ENCODE data around the gene PLSCR2. TPM values are rescaled to one million over a fixed set of nuclear protein-coding genes. Genes with fewer than 3 reads are reported as not detected.
"Not testable (repeated sequence)": the region's sequence is repeated elsewhere in the genome, so short reads cannot be mapped to it uniquely, and the experiment has no call there.

Gene PLSCR2
- total RNA-seq, 1 donor from 2014 or later = not detected

- no peak for DNase-seq (ENCODE audit: low spot score)
These were observed 21.9 kb upstream of the PLSCR2 start for GRCh38 chr3:146491303-146491702.

- DNase-seq (ENCODE audit: low spot score) = no peak
These were observed 15.9 kb upstream of the PLSCR2 start for GRCh38 chr3:146485297-146485696.

- no peak for DNase-seq (ENCODE audit: low spot score)
These were observed 6.9 kb upstream of the PLSCR2 start for GRCh38 chr3:146476094-146476740.

- not testable (repeated sequence) for DNase-seq (ENCODE audit: low spot score)
These were observed 5.6 kb upstream of the PLSCR2 start for GRCh38 chr3:146474976-146475375.

DNA sequence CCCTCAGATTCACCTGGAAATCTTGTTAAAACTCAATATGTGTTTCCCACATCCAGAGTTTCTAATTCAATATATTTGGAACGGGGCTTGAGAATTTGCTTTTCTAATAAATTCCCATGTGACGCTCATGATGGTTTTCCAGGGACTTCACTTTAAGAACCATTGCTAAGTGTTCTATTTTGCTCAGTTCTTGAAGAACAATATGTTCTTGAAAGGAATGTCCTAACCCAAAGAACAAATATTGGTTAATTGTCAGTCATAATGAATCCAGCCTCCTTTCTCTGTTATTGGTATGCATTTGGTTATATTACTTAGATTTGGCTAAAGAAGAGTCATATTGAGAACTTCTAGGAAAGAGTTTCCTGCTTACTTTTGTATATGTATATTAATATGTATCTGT, 4.4 kb upstream of the PLSCR2 start:
- no peak for DNase-seq (ENCODE audit: low spot score)

DNA sequence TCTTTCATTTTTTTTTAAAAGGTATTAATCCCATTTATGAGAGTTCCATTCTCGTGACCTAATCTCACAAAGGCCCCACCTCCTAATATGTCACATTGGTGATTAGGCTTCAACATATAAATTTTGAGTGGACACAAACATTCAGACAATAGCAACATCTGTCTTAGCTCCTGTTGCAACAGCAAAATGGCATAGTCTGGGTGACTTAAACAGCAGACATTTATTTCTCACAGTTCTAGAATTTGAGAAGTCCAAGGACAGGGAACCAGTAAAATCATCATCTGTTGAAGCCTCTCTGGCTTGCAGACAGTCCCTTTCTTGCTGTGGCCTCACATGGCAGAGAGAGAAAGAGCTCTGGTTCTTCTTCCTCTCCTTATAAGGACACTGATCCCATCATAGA, 3.2 kb upstream of the PLSCR2 start:
- DNase-seq (ENCODE audit: low spot score) = no peak

- DNase-seq (ENCODE audit: low spot score) = no peak
These were observed 1.7 kb upstream of the PLSCR2 start for GRCh38 chr3:146471012-146471411.

DNA sequence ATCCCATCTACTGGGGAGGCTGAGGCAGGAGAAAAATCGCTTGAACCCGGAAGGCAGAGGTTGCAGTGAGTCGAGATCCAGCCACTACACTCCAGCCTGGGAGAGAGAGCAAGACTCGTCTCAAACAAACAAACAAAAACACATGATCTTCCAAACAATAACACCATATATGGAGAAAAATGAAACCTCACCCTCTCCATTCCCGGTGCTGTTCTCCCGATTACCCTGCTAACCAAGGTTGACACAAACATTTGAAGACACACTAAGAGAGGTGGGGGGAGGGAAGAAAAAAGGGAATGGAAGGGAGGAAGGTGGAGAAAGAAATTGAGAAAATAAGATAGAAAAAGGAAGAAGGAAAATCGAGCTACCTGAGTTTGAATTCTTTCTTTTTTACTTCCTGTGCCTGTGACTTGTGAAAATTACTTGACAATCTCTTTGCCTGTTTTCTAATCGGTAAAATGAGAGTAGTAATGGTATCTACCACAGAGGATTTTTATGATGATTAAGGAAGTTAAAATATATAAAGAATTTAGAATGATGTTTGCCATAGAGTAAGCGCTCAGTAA, 1.1 kb upstream of the PLSCR2 start:
- no peak for DNase-seq (ENCODE audit: low spot score)

- no peak for DNase-seq (ENCODE audit: low spot score)
These were observed 651 bp downstream of the PLSCR2 start for GRCh38 chr3:146468671-146469149.

GRCh38 chr3:146468234-146468633, 1.1 kb downstream of the PLSCR2 start:
- no peak for DNase-seq (ENCODE audit: low spot score)

DNA sequence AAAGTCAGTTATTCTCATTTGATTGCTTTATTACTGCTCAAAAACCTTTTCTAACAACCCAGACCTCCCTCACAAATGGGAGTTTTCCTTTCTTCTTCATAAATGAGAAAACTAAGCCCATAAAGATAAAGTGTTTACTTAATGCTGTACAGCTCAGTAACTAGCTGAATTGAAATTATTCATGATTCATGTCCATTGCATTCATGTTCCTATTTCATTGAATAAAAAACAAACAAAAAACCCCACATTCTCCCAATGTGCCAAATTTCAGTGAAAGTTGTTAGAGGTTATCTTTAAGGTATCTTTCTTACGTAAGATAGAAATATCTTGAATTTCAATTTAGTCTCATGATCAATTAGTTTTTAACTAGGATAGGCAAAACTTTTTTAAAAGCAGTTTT, 2.8 kb downstream of the PLSCR2 start:
- no peak for DNase-seq (ENCODE audit: low spot score)

GRCh38 chr3:146465693-146466465, 3.5 kb downstream of the PLSCR2 start:
- no peak for DNase-seq (ENCODE audit: low spot score)

DNA sequence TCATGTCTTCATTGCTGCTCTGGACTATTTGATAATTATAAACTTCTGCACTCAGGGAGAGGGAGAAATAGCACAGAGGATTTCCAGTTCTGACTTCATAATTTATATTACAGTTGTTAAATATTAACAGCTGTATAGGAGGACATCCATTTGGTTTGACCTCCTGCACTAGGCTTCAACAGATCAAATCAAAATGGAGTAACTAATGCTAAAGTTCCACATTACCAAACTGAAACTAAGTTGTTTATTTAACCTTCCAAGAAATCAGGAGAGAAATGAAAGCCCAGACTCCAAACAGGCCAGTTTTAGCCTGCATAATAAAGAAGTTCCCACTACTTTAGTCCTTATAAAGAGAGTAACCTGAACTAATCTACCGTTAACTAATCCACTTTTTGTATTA, 4.6 kb downstream of the PLSCR2 start:
- DNase-seq (ENCODE audit: low spot score) = no peak

GRCh38 chr3:146464005-146464595, 5.3 kb downstream of the PLSCR2 start:
- no peak for DNase-seq (ENCODE audit: low spot score)

- no peak for DNase-seq (ENCODE audit: low spot score)
These were observed 14.6 kb downstream of the PLSCR2 start for GRCh38 chr3:146454796-146455195.

DNA sequence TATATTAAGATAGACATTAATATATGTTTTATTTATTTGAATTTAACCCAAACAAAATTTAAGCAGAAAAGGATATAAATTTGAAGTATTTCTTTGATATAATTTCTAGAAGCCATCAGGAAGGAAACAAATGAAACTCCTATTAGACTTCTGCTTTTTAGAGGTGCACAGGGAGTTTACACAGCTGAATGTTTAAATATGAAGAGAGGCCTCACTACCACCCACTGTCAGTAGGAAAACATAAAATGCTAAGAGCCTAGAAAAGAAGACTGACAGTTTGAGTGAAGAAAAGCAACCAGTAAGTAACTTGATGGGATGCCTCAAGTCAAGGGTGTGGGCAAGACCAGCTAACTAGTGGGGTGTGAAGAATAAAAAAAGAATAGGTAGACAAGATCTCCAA, 19.7 kb downstream of the PLSCR2 start:
- no peak for DNase-seq (ENCODE audit: low spot score)

DNA sequence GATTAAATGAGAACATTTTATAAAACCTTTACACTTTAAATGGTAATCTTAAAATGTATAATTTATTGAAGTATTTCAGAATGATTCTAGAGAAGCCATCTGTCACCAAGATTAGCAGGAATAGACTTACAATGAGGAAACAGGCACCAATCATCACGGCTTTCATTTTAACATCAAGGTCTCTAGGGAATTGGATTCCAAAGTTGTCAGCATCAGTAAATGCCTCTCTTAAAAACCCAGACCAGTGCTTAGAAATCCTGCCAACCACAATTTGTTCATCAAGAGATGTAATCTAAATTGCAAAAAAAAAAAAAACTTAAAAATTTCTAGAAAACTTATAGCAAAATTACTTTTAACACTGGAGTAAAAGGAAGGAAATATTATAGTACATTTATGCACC, 20.3 kb downstream of the PLSCR2 start:
- no peak for DNase-seq (ENCODE audit: low spot score)

DNA sequence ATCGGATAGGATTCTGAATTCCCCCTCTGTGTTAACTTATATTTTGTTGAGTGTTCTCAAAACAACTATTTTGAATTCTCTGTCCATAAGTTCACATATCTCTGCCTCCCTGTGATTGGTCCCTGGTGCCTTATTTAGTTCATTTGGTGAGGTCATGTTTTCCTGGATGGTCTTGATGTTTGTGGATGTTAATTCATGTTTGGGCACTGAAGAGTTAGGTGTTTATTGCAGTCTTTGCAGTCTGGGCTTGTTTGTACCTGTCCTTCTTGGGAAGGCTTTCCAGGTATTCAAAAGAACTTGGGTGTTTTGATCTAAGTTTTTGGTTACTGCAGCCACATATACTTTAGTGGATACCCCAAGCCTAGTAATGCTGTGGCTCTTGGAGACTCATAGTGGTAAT, 23.3 kb downstream of the PLSCR2 start:
- DNase-seq (ENCODE audit: low spot score) = no peak

GRCh38 chr3:146440310-146440709, 29.1 kb downstream of the PLSCR2 start:
- DNase-seq (ENCODE audit: low spot score) = not testable (repeated sequence)

GRCh38 chr3:146432066-146432465, 37.3 kb downstream of the PLSCR2 start:
- DNase-seq (ENCODE audit: low spot score) = no peak

DNA sequence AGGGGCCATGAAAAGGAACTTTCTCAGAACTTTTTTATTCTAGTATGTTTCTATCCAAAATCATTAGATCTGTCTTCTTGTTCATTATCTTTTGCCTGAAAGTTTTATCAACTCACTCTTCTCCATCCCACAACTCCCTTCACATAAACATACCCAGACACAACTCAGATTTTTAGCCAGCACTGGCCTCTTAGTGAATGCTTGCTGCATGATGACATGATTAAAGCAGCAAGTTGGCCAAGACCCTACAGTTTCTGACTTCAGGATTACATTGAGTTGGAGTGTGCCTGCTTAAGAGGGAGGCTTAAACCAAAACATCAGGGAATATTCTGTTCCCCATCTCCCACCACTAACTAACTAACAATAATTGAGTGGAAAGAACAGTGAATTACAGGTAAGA, 38.1 kb downstream of the PLSCR2 start:
- no peak for DNase-seq (ENCODE audit: low spot score)

DNA sequence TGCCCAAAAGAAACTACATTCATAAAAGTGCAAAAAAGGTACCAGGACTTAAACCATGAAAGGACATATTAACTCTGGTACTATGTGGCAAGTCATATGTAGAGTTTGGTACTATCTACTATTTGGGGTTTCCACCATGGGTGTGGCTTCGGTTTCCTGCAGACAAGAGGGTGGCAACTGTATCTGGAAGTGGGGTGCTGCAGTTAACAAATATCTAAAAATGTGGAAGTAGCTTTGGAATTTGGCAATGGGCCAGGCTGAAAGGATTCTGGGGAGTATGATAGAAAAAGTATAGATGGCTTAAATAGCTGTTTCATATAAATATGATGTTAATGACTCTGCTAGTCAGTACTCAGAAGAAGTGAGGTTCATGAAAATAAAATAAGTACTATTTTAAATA, 44.0 kb downstream of the PLSCR2 start:
- DNase-seq (ENCODE audit: low spot score) = no peak
